NCI-H748 (cell line): ENCODE data around the gene SLC26A6.

Experiments used
- DNase-seq: peaks from one replicate; lab custom pipeline; 2025; ENCODE audit not compliant: unreplicated experiment; lab: John Stamatoyannopoulos, UW

Gene SLC26A6

DNA sequence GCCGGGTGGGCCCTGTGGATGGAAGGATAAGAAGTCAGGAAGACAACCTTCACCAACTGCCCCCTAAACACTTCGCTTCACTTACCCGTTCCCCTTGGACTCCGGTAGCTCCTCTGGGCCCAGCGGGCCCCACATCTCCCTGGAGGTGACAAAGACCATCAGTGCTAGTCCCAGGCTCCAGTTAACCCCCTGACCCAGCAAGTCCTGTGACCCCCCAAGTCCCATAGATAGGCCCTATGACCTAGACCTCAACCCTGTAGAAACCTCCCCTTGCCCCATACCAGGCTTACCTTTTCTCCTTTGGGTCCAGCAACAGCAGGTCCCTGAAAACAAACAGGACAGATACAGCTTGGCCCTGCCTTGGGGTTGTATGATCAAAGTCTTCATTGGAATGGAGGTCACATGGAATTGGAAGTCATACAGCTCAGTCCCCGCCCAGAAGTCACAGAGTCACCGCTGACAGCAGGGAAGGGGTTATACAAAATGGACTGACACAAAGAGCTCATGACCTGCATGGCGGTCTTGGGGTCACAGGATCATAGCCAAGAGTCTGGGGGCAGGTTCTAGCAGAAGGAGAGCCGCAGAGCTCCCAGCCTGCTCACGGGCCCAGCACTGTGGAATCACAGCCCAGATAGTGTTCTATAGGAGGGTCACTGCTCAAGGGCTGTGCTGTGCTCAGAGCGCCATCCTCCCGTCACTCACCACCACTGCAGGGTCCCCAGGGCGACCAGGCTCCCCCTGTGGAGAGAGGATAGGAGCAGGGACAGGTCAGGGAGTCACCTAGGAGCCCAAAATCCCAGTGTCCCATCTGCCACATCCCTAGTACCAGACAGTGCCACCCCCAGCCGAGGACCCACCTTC is 53.4 kb downstream of the SLC26A6 start:
- no peak for DNase-seq

DNA sequence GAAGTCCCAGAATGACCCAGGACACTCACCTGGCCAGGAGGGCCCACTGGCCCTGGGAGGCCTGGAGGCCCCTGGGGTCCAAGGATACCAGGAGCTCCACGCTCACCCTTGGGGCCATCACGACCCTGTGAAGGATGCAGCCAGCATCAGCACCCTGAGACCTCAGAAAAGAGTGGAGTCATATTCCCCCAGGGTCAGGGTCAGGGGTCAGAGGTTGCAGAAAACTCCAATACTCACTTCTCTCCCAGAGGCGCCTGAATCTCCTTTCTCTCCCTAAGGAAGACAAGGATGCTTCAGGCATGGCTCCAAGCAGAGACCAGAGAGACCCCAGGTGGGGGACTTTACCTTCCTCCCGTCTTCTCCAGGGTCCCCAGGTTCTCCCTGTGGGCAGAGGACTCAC is 58.6 kb downstream of the SLC26A6 start:
- DNase-seq: no peak
